ENCODE results near the gene ITGAV. TPM values are rescaled to one million over a fixed set of nuclear protein-coding genes. Genes with fewer than 3 reads are reported as not detected.

The ITGAV gene
- total and polyA plus RNA-seq, 2 donors from 2014 or later, result 26.3 to 99.0 TPM

GRCh38 chr2:186575302-186575701 is 14.6 kb upstream of the ITGAV start:
- no peaks in the 10 kb centered on the region for H3K36me3 ChIP-seq (ENCODE audit: control insufficient read depth in 2 of 3, insufficient read depth in 3 of 3, low read length in 3 of 3)
- H3K4me1 ChIP-seq (ENCODE audit: control insufficient read depth in 2 of 3, insufficient read depth in 2 of 3, low read depth in 1 of 3, low read length in 3 of 3), result peaks cover under 1 to 9% (median 4%) of the 10 kb centered on the region in 3 donors
- peak in 1 of 5 donors; percentile 64 for DNase-seq
- peak overlapping the region in 1 of 3 donors; percentile 31 for H3K9ac ChIP-seq (ENCODE audit: low read length in 3 of 3)
- no peak overlapping the region for H3K27ac ChIP-seq (ENCODE audit: low read depth in 2 of 2, low read length in 2 of 2)
- no peaks in the 10 kb centered on the region for H3K9me3 ChIP-seq (ENCODE audit: control insufficient read depth in 2 of 3, insufficient read depth in 1 of 3, low read length in 3 of 3)
- intact Hi-C loops (cut with DNase I), result no loop called here
- TF ChIP-seq CTCF (IDR thresholded peaks at IDR 0.05; ENCODE audit: borderline replicate concordance, extremely low read depth, insufficient read depth), result no peak
- no peaks in the 10 kb centered on the region for H3K27me3 ChIP-seq (ENCODE audit: control insufficient read depth, insufficient read depth, low read length)
- peak; percentile 97 for FAIRE-seq
- no peak overlapping the region for H3K4me3 ChIP-seq (ENCODE audit: low read length in 3 of 3)

DNA sequence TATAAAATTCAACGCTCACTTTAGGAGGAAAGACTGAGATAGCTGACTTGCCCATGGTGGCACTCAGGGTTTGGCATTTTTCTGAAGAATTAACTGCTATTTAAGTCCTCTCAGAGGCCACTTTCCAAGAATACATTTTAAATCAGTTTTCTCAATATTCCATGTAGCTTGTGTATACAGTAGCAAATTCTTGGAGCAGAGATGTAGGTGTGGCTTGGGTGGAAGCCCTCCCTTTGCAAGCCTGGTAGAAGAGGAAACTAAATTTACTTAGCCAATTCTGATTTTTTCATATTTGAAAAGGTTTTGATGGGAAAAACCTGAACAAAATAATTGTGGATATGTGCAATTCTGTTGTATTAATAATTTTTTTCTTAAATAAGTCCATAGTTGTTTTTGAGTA is 14.0 kb upstream of the ITGAV start:
- peaks cover 0 to 9% (median 2%) of the 10 kb centered on the region in 3 donors for H3K4me1 ChIP-seq (ENCODE audit: control insufficient read depth in 2 of 3, insufficient read depth in 2 of 3, low read depth in 1 of 3, low read length in 3 of 3)
- DNase-seq (no peak), FAIRE-seq (no peak)
- H3K27me3 ChIP-seq (ENCODE audit: control insufficient read depth, insufficient read depth, low read length), result no peaks in the 10 kb centered on the region
- TF ChIP-seq CTCF (IDR thresholded peaks at IDR 0.05; ENCODE audit: borderline replicate concordance, extremely low read depth, insufficient read depth), result no peak
- intact Hi-C loops (cut with DNase I), result no loop called here
- H3K36me3 ChIP-seq (ENCODE audit: control insufficient read depth in 2 of 3, insufficient read depth in 3 of 3, low read length in 3 of 3), result no peaks in the 10 kb centered on the region
- H3K4me3 ChIP-seq (ENCODE audit: low read length in 3 of 3), result no peak overlapping the region
- H3K9ac ChIP-seq (ENCODE audit: low read length in 3 of 3), result no peak overlapping the region
- H3K27ac ChIP-seq (ENCODE audit: low read depth in 2 of 2, low read length in 2 of 2), result peak overlapping the region in 1 of 2 donors; percentile 24
- no peaks in the 10 kb centered on the region for H3K9me3 ChIP-seq (ENCODE audit: control insufficient read depth in 2 of 3, insufficient read depth in 1 of 3, low read length in 3 of 3)

DNA sequence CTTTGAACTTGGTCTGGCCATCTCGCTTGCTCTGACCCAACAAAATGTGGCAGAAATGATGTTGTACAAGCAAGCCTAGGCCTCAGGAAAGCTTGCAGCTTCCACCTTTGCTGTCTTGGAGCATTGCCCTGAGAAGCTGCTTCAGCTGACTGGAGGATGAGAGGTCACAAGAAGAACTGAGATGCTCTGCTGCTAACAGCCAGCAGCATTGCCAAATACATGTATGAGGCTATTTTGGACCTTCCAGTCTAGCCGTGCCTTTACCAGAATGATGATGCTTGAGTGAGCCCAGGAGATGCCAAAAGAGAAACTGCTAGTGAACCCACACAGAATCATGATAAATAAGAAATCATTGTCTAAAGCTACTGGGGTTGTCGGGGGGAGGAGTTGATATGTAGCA is 13.2 kb upstream of the ITGAV start:
- Histone ChIP-seq H3K27ac (ENCODE audit: low read depth in 2 of 2, low read length in 2 of 2) (no peak overlapping the region), H3K9me3 (ENCODE audit: control insufficient read depth in 2 of 3, insufficient read depth in 1 of 3, low read length in 3 of 3) (no peaks in the 10 kb centered on the region), H3K27me3 (ENCODE audit: control insufficient read depth, insufficient read depth, low read length) (no peaks in the 10 kb centered on the region), H3K4me3 (ENCODE audit: low read length in 3 of 3) (no peak overlapping the region), H3K4me1 (ENCODE audit: control insufficient read depth in 2 of 3, insufficient read depth in 2 of 3, low read depth in 1 of 3, low read length in 3 of 3) (peaks cover 0 to 9% (median 2%) of the 10 kb centered on the region in 3 donors), H3K9ac (ENCODE audit: low read length in 3 of 3) (no peak overlapping the region), H3K36me3 (ENCODE audit: control insufficient read depth in 2 of 3, insufficient read depth in 3 of 3, low read length in 3 of 3) (no peaks in the 10 kb centered on the region)
- DNase-seq, result no peak
- no peak for TF ChIP-seq CTCF (IDR thresholded peaks at IDR 0.05; ENCODE audit: borderline replicate concordance, extremely low read depth, insufficient read depth)
- no peak for FAIRE-seq
- intact Hi-C loops (cut with DNase I), result no loop called here

GRCh38 chr2:186582698-186583097 is 7.2 kb upstream of the ITGAV start:
- intact Hi-C loops (cut with DNase I), result no loop called here
- no peak for FAIRE-seq
- TF ChIP-seq CTCF (IDR thresholded peaks at IDR 0.05; ENCODE audit: borderline replicate concordance, extremely low read depth, insufficient read depth), result no peak

More at GRCh38 chr2:186582698-186583097, 7.2 kb upstream of the ITGAV start:
- Histone ChIP-seq H3K27me3 (ENCODE audit: control insufficient read depth, insufficient read depth, low read length) (no peaks in the 10 kb centered on the region), H3K4me1 (ENCODE audit: control insufficient read depth in 2 of 3, insufficient read depth in 2 of 3, low read depth in 1 of 3, low read length in 3 of 3) (no peaks in the 10 kb centered on the region), H3K36me3 (ENCODE audit: control insufficient read depth in 2 of 3, insufficient read depth in 3 of 3, low read length in 3 of 3) (no peaks in the 10 kb centered on the region), H3K9me3 (ENCODE audit: control insufficient read depth in 2 of 3, insufficient read depth in 1 of 3, low read length in 3 of 3) (no peaks in the 10 kb centered on the region), H3K9ac (ENCODE audit: low read length in 3 of 3) (no peak overlapping the region), H3K27ac (ENCODE audit: low read depth in 2 of 2, low read length in 2 of 2) (no peak overlapping the region), H3K4me3 (ENCODE audit: low read length in 3 of 3) (no peak overlapping the region)
- no peak for DNase-seq

All from kidney (tissue), 14 donors.